Activated CD8-positive, alpha-beta T cell treated with anti-CD3 and anti-CD28 coated beads, Interleukin-2, amount 10 ng/mL, durations not matched to agents 7 days and 5 days (primary cell): ENCODE measurements around the gene CHST15. TPM values are rescaled to one million over a fixed set of nuclear protein-coding genes. Genes with fewer than 3 reads are reported as not detected.

ENCODE experiments used
- ATAC-seq: fragments of 150-1000 bp; cut with Tn5 transposase; one replicate; pipeline ENCODE4 v1.10.0; 2021; ENCODE audit warnings: moderate library complexity
- CTCF ChIA-PET: fragments of 350-600 bp; sonication (Branson Sonifier 250); formaldehyde crosslinking; loops from one replicate; lab custom pipeline; 2021; ENCODE audit warnings: antibody characterized with exemption; lab: Charles Lee
- POLR2A ChIA-PET: fragments of 350-600 bp; sonication (Branson Sonifier 250); formaldehyde crosslinking; loops from one replicate; lab custom pipeline; 2021; ENCODE audit warnings: antibody characterized with exemption; lab: Charles Lee
- DNase-seq: peaks from one replicate; pipeline ENCODE4 v3.0.0-alpha.2; 2020
- H3K27ac Mint-ChIP-seq: one replicate; pipeline ENCODE4 v1.8.0; 2021; ENCODE audit warnings: mild to moderate bottlenecking, mixed read lengths
- H3K27me3 Mint-ChIP-seq: one replicate; pipeline ENCODE4 v1.8.0; 2021; ENCODE audit warnings: low read depth, mixed read lengths
- H3K36me3 Mint-ChIP-seq: one replicate; pipeline ENCODE4 v1.8.0; 2021; ENCODE audit warnings: low read depth, mixed read lengths
- H3K4me1 Mint-ChIP-seq: one replicate; pipeline ENCODE4 v1.8.0; 2021; ENCODE audit warnings: low read depth, mixed read lengths
- H3K4me3 Mint-ChIP-seq: one replicate; pipeline ENCODE4 v1.8.0; 2021; ENCODE audit warnings: mild to moderate bottlenecking, mixed read lengths
- H3K9me3 Mint-ChIP-seq: one replicate; pipeline ENCODE4 v1.8.0; 2022; ENCODE audit warnings: mixed read lengths; ENCODE audit not compliant: insufficient read depth
- total RNA-seq, 2 experiments: library from RNA; stranded (reverse); gene quantifications; one replicate each; pipeline ENCODE4 v1.2.3, GENCODE V29; 2021

Gene CHST15
- total RNA-seq, 2 experiments from 2014 or later, result not detected

- no peaks in the 10 kb centered on the region for H3K4me1 Mint-ChIP-seq
- DNase-seq (no peak), ATAC-seq (no peak)
- no peaks in the 10 kb centered on the region for H3K36me3 Mint-ChIP-seq
- POLR2A ChIA-PET, result no interaction called here
- H3K9me3 Mint-ChIP-seq, result no peaks in the 10 kb centered on the region
- CTCF ChIA-PET, result interaction anchor here (2.3 kb wide), 1 partner anchor 11 kb away, joined by 8 read pairs; no protein-coding TSS in a partner anchor
- no peaks in the 10 kb centered on the region for H3K27me3 Mint-ChIP-seq
- no peak overlapping the region for H3K27ac Mint-ChIP-seq
- no peak overlapping the region for H3K4me3 Mint-ChIP-seq
Measured at GRCh38 chr10:124006526-124006925, 86.9 kb downstream of the CHST15 start.

- POLR2A ChIA-PET, result no interaction called here
- no peak for ATAC-seq
Measured at GRCh38 chr10:124005991-124006392, 87.4 kb downstream of the CHST15 start.

DNA sequence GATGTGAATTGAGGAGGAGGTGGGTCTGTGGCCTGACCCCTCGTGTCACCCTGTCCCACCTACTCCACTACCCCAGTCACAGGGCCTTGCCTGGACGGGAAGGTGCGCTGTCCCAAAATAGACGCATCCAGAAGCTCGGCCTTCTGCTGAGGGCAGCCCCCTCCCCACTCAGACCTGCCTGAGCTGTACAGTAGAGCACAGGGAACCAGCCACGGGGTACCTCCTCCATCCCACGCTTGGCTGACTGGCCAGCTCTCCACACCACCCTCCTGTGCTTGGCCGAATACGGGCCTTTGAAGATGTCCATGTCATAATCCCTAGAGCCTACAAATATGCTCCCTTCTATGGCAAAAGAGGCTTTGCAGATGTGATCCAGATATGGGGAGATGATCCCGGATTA lies 88.3 kb downstream of the CHST15 start:
- H3K4me1 Mint-ChIP-seq, result no peaks in the 10 kb centered on the region
- CTCF ChIA-PET, result interaction anchor here (2.0 to 2.3 kb wide), 2 partner anchors 10 to 384 kb away, joined by 7 to 8 read pairs; no protein-coding TSS in a partner anchor

More at GRCh38 chr10:124005991-124006392, 87.4 kb downstream of the CHST15 start:
- Mint-ChIP-seq H3K27me3 (no peaks in the 10 kb centered on the region), H3K36me3 (no peaks in the 10 kb centered on the region), H3K9me3 (no peaks in the 10 kb centered on the region), H3K4me1 (no peaks in the 10 kb centered on the region), H3K4me3 (no peak overlapping the region), H3K27ac (no peak overlapping the region)
- CTCF ChIA-PET, result interaction anchor here (2.0 to 2.3 kb wide), 2 partner anchors 11 to 383 kb away, joined by 7 to 8 read pairs; no protein-coding TSS in a partner anchor
- DNase-seq, result no peak

DNA sequence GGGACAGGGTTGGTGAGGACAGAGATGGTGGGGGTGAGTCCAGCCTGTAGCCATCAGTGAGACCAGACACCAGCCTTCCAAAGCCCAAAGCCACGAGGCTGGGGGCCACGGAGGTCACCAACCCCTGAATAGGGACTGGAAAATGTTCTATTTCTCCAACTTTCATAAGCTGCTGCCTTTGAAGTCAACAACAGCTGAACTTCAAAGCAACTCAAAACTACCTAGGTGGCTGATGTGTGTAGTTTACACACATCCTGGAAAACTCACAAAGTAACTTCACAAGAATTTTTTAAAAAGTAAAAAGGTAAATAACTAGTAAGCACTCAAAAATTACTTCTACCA lies 88.8 kb downstream of the CHST15 start:
- ChIA-PET CTCF (interaction anchor here (1.7 to 2.0 kb wide), 2 partner anchors 10 to 384 kb away, joined by 5 to 7 read pairs; no protein-coding TSS in a partner anchor), POLR2A (no interaction called here)
- Mint-ChIP-seq H3K27me3 (no peaks in the 10 kb centered on the region), H3K36me3 (no peaks in the 10 kb centered on the region), H3K4me1 (no peaks in the 10 kb centered on the region), H3K9me3 (no peaks in the 10 kb centered on the region), H3K4me3 (no peak overlapping the region), H3K27ac (no peak overlapping the region)
- no peak for DNase-seq
- no peak for ATAC-seq

More for the DNA sequence above, 88.3 kb downstream of the CHST15 start:
- Mint-ChIP-seq H3K4me3 (no peak overlapping the region), H3K9me3 (no peaks in the 10 kb centered on the region), H3K27ac (no peak overlapping the region), H3K36me3 (no peaks in the 10 kb centered on the region), H3K27me3 (no peaks in the 10 kb centered on the region)
- no peak for ATAC-seq
- POLR2A ChIA-PET, result no interaction called here
- DNase-seq, result no peak

DNA sequence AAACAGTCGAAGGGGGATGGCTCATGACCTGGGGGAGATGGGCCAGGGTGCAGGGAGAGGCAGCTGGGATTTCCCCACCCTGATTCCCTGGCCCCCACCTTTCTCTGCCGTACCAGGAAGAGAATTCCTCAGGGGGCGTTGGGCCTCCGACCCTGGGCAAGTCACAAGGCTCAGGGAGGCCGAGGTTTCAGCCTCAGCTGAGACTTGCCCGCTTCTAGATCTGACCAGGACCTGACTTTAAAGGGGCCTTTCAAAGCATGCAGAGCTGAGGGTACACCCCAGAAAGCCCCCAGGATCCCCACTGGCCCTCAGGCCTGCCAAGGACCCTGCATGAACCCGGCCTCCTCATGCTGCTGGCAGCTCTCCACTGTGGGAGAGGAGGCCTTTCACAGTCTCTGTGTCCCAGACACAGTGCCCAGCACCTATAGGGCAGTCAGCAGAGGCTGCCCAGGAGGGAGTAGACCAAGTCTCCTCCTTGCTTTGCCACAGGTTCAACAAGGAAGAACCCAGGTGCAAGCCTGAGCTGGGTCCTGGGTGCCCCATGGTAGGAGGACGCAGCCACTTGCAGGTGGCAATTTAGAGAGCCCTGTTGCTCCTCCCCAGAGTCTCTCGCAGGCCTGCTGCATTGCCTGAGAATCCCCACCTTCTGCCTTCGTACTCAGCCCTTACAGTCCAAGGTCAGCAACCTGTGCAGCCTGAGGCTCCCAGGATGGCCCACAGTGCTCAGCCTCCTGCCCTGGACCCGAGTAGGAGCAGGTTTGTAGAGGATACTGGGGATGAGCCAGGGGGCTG lies 89.3 kb downstream of the CHST15 start:
- CTCF ChIA-PET, result interaction anchor here (1.7 to 2.0 kb wide), 2 partner anchors 10 to 385 kb away, joined by 5 to 7 read pairs; no protein-coding TSS in a partner anchor
- Mint-ChIP-seq H3K36me3 (no peaks in the 10 kb centered on the region), H3K27me3 (no peaks in the 10 kb centered on the region)

DNA sequence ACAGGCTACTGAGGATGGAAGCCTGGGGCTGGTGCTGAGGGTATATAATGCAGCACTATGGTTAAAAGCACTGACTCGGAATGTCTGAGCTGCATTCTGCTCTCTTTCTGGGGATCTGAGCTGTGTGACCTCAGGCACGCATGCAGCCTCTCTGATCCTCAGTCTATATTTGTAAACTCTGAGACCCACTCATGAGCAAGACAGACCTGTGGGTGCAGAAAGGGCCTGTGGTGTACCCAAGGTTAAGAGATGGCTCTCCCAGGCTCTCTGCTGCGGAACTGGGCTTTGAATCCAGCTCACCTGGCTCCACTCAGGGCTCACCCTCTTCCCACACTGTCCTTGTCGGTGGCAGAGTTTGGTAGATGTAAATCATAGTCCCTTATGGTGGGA lies 89.9 kb downstream of the CHST15 start:
- Mint-ChIP-seq H3K4me1 (no peaks in the 10 kb centered on the region), H3K4me3 (no peak overlapping the region), H3K27ac (no peak overlapping the region), H3K9me3 (no peaks in the 10 kb centered on the region), H3K36me3 (no peaks in the 10 kb centered on the region), H3K27me3 (no peaks in the 10 kb centered on the region)
- ChIA-PET CTCF (interaction anchor here (1.7 kb wide), 1 partner anchor 9 kb away, joined by 5 read pairs; no protein-coding TSS in a partner anchor), POLR2A (no interaction called here)
- ATAC-seq, result no peak
- DNase-seq, result no peak

More for the DNA sequence above, 89.3 kb downstream of the CHST15 start:
- Mint-ChIP-seq H3K9me3 (no peaks in the 10 kb centered on the region), H3K4me3 (no peak overlapping the region), H3K27ac (no peak overlapping the region), H3K4me1 (no peaks in the 10 kb centered on the region)
- POLR2A ChIA-PET, result no interaction called here
- no peak for DNase-seq
- no peak for ATAC-seq

DNA sequence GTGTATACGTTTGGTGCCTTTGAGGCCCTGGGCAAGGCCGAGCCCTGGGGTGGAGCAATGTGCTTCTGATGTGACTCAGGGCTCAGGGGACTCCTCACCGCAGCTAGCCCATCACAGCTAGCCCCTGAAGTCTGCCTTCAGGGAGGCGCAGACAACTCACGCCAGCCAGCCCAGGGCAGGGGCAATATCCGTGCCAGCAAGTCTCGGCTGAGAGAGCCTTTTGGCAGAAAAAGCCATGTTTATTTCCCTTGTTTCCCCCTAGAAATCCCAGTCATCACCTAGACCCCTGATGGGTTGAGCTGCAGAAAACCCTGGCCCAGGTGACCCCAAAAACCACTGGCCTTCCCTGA lies 90.4 kb downstream of the CHST15 start:
- DNase-seq (no peak), ATAC-seq (no peak)
- Mint-ChIP-seq H3K27ac (no peak overlapping the region), H3K36me3 (no peaks in the 10 kb centered on the region), H3K9me3 (no peaks in the 10 kb centered on the region), H3K27me3 (no peaks in the 10 kb centered on the region), H3K4me3 (no peak overlapping the region), H3K4me1 (no peaks in the 10 kb centered on the region)
- POLR2A ChIA-PET, result no interaction called here
- CTCF ChIA-PET, result interaction anchor here (1.7 kb wide), 1 partner anchor 9 kb away, joined by 5 read pairs; no protein-coding TSS in a partner anchor

GRCh38 chr10:124002391-124003069 lies 90.9 kb downstream of the CHST15 start:
- ChIA-PET POLR2A (interaction anchor here (0.5 kb wide), 1 partner anchor 196 kb away, joined by 4 read pairs; no protein-coding TSS in a partner anchor), CTCF (interaction anchor here (0.6 to 1.0 kb wide), 2 partner anchors 386 to 995 kb away, joined by 3 to 4 read pairs; no protein-coding TSS in a partner anchor)
- Mint-ChIP-seq H3K4me1 (no peaks in the 10 kb centered on the region), H3K4me3 (no peak overlapping the region), H3K27me3 (no peaks in the 10 kb centered on the region), H3K27ac (no peak overlapping the region), H3K36me3 (no peaks in the 10 kb centered on the region), H3K9me3 (no peaks in the 10 kb centered on the region)
- DNase-seq, result no peak
- ATAC-seq, result no peak

DNA sequence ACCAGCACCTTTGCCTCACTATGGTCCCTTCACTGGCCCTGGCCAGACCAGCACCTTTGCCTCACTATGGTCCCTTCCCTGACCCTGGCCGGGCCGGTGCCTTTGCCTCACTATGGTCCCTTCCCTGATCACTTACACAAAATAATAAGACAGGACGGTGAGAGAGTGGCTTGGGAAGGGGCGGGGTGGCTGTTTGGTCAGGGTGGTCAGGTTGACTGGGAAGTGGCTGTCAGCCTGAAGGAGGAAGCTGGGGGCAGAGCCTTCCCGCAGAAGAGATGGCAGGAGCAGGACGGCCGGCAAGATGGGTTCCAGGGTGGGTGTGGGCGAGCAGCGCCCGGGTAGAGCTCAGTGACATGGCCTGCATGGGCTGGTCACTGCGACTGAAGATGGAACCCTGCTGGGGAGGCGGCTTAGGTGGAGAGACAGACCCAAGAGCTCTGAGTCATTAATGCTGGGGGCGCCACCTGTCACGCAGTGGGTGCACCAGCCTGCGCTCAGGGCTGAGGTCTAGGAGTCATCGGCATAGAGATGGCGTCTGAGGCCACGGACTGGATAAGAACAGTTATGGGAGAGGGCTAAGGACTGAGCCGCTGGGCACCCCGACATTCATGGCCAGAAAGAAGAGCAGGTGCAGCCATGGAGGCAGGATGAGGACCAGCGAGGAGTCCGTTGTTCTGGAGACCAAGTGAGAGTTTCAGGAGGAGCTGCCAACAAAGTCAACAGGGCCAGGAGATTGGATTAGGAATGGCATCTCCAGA lies 91.8 kb downstream of the CHST15 start:
- ATAC-seq (no peak), DNase-seq (no peak)
- Mint-ChIP-seq H3K27me3 (no peaks in the 10 kb centered on the region), H3K4me1 (no peaks in the 10 kb centered on the region), H3K4me3 (no peak overlapping the region), H3K27ac (no peak overlapping the region), H3K36me3 (no peaks in the 10 kb centered on the region), H3K9me3 (no peaks in the 10 kb centered on the region)
- CTCF ChIA-PET, result interaction anchor here (0.6 to 1.0 kb wide), 2 partner anchors 387 to 994 kb away, joined by 3 to 4 read pairs; no protein-coding TSS in a partner anchor
- POLR2A ChIA-PET, result interaction anchor here (0.5 kb wide), 1 partner anchor 197 kb away, joined by 4 read pairs; no protein-coding TSS in a partner anchor

- DNase-seq (no peak), ATAC-seq (no peak)
- Mint-ChIP-seq H3K4me3 (no peak overlapping the region), H3K9me3 (no peaks in the 10 kb centered on the region), H3K4me1 (no peaks in the 10 kb centered on the region), H3K36me3 (no peaks in the 10 kb centered on the region), H3K27me3 (no peaks in the 10 kb centered on the region), H3K27ac (no peak overlapping the region)
- POLR2A ChIA-PET, result no interaction called here
- CTCF ChIA-PET, result no interaction called here
Measured at GRCh38 chr10:124000792-124001201, 92.6 kb downstream of the CHST15 start.

GRCh38 chr10:123999956-124000615 lies 93.3 kb downstream of the CHST15 start:
- H3K4me3 Mint-ChIP-seq, result no peak overlapping the region
- no peaks in the 10 kb centered on the region for H3K9me3 Mint-ChIP-seq
- no peaks in the 10 kb centered on the region for H3K36me3 Mint-ChIP-seq
- peaks cover 1% of the 10 kb centered on the region for H3K27me3 Mint-ChIP-seq
- CTCF ChIA-PET, result no interaction called here
- H3K4me1 Mint-ChIP-seq, result peaks cover 3% of the 10 kb centered on the region
- ATAC-seq (no peak), DNase-seq (no peak)
- no peak overlapping the region for H3K27ac Mint-ChIP-seq
- POLR2A ChIA-PET, result no interaction called here
